ENCODE measurements around the gene PTPRR.

Gene PTPRR, protein sequence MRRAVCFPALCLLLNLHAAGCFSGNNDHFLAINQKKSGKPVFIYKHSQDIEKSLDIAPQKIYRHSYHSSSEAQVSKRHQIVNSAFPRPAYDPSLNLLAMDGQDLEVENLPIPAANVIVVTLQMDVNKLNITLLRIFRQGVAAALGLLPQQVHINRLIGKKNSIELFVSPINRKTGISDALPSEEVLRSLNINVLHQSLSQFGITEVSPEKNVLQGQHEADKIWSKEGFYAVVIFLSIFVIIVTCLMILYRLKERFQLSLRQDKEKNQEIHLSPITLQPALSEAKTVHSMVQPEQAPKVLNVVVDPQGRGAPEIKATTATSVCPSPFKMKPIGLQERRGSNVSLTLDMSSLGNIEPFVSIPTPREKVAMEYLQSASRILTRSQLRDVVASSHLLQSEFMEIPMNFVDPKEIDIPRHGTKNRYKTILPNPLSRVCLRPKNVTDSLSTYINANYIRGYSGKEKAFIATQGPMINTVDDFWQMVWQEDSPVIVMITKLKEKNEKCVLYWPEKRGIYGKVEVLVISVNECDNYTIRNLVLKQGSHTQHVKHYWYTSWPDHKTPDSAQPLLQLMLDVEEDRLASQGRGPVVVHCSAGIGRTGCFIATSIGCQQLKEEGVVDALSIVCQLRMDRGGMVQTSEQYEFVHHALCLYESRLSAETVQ

DNA sequence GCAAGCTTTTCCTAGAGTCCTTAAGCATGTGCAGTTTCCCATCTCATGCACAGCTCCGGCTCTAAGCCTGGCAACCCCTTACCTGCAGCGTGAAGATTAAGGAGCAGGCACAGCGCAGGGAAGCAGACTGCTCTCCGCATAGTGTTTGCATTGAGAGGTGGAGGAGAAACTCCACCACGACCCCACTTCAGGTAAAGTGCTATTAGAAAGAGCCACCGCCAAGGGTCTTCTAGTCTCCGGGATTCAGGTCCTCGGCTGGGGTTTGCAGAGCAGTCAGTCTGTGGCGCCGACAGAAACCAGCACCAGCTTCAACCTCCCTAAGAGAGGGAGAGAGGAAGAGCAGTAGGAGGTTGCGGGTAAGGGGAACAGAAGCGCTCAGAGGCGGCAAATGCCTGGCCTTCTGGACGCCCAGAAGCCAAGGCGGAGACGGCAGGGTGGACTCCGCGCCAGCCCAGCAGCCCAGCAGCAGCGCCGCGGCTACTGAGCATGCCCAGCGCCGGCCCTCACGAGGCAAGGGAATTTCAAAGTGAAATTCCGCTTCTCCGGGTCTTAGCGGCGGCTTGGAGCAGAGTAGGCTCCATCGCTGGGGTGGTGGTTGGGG lies at the start of gene PTPRR:
Gene PTPRR, minus strand, starts transcription at position 488 of the 601 bp plus-strand sequence. Its CDS starts 348 bp downstream, at position 140.
- DNase-seq (ENCODE audit: low spot score): peak; percentile 23

DNA sequence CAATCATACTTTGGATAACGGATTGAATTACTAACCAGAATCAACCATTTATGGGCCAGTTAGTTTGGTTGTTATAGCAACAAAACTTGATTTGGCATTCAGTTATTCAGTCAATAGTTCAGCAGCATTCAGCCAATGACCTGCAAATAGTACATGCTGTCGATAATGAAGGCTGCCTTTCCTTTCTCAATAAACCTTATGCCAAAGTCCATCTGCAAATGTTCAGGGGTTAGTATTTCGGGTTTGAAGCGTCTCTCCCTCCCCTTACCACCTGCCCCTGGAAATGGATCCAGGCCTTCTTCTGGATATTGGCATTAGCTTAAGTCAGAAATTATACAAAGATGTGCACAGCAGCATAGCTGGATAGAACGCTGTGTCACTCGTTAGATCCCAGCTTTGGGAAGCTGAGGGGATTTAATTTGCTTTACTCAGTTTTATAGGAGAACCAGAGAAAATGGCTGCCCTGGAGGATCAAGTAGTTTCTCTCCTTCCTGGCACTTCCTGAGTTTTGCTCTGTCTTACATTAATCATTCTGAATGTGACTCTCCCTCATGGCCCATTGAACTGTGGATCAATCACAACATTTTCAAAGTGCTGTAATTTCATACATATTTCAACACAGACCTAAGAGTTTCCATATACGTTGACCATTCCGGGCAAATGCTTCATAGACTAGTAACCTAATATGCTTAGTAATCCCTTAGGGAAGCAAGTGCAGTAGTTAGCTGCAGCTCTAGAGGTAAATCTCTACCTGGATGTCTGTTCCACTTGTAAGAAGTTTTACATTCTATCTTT lies 46.7 kb upstream of the PTPRR start:
- no peak for DNase-seq (ENCODE audit: low spot score)

DNA sequence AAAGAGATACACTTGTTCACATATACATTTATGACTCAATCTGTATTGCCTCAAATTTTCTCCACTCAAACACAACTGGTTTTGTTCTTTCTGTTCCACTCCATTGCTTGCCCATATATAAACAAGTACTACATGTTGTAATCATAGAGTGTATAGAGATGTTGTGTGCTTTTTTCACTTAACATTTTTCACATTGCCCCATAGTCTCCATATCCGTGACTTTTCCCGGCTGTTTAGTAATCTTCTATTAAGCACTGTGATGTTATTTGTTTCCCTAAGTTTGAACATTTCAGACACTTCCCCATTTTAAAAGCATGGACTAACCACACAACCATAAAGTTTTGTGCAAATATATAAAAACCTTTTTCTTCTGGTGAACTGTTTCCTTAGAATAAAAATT lies 45.5 kb upstream of the PTPRR start:
- no peak for DNase-seq (ENCODE audit: low spot score)

DNA sequence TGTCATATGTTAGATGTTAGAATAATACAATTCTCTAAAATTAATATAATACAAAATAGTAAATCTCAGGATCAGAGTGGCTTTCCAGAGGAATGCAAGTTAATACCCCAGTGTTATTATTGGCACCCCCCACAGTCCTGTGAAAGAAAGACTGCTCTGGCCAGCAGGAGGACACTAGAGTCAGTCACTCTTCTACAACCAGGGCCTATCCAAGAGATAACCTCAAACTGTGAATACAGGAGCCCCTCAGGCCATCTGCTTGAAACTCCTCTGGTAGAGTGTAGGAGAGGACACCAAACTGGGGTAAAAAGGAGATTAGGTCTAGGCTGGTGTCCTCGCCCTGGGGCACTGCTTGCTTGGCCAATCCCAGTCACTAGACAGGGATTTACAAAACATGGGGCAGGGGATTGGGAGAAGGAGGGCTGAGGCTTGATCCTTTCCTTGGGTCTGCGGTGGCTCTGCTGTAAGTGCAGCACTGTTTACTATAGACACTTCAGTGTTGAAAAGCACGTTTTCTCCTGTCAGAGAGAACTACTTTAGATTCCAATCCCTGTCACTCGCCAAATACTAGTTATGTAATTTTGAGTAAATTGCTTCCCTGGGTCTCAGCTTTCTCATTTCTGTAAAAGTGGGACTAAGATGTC lies 44.5 kb upstream of the PTPRR start:
- no peak for DNase-seq (ENCODE audit: low spot score)

DNA sequence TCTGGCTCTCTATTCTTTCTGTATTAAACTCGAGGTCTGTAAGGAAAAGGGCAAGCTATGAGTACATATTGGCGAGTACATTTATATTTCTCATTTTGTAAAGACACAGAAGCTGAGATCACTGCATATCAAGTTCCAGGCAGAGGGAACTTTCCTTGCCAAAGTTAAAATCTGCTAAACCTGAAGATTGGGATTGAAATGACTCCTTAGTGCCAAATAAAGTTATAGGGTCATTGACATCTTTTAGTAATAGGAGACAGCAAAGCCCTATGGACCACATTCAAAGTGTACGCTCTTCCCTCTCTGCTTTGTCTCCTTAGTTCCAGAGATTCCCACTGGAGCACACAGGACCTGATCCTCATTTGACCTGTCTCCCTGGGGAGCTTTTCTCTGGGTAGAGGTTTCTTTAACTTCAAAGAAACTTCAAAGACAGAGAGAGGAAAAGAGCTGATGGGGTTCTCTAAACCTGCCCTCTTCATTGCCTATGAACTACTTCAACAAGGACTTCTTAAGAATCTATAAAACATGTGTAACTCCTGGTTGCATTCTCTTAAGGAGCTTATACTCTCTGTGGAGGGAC lies 42.6 kb upstream of the PTPRR start:
- DNase-seq (ENCODE audit: low spot score): no peak

DNA sequence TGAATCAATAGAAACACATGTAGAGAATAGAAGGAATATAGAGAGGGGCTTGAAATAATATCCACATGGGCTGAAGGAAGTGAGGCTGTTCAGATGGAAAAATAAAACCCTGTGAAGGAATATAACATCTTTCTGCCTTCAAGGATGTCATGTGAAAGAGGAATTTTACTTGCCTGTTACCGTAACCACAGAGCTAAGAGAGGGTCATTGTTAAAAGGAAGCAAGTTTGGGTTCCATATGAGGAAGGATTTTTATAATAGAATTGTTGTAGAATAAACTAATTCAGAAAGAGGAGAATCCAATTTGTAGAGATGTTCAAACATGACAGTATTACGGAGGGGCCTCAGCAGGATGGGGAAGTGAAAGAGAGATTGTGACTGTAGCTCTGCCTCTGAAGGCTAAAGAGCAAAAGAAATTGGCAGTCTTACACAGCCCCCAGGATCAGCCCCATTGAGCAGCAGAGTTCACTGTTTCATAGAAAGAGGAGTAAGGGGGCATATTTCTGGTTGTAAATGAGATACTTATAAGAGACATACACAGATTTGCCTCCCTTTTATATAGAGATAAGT lies 41.8 kb upstream of the PTPRR start:
- DNase-seq (ENCODE audit: low spot score): no peak

DNA sequence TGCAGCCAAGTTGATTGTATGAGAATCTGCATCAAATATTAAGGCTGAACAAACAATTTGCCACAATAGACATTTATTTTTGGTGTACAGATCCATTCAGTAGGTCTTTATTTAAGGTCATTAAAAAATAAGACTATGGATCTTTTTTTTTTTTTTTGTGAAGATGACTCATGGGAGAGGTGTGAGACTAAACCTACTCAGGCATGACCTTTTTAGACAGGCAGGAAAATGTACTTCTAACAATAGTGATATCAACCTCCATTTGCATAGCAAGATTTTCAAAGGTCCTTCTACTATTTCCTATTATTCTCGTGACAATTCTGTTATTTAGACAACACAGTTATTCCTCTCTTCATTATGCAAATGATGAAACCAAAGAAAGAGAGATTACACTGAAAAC lies 39.9 kb upstream of the PTPRR start:
- DNase-seq (ENCODE audit: low spot score): no peak

DNA sequence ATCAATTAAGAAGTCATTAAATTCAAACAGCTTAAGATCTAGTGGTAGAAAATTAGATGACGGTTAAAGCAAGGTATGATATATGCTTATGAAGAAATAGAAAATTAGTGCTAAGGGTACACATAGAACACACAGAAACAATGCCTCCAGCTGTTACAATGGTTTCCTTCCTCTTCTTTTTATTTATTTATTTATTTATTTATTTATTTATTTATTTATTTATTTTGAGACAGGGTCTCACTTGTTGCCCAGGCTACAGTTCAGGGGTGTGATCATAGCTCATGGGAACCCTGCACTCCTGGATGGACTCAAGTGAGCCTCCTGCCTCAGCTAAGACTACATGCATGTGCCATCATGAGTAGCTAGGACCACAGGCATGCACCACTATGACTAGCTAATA lies 34.9 kb upstream of the PTPRR start:
- DNase-seq (ENCODE audit: low spot score): no peak

DNA sequence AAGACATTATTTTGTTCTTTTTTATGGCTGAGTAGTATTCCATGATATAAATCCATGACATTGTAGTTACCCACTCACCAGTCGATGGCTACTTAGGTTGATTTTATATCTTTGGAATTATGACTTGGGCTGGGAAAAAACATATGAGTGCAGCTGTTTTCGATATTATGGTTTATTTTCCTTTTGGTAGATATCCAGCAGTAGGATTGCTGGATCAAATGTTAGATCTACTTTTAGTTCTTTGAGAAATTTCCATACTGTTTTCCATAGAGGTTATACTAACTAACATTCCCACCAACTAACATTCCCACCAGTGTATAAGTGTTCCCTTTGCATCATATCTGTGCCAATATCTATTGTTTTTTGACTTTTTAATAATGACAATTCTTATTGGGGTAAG lies 29.9 kb upstream of the PTPRR start:
- DNase-seq (ENCODE audit: low spot score): no peak

DNA sequence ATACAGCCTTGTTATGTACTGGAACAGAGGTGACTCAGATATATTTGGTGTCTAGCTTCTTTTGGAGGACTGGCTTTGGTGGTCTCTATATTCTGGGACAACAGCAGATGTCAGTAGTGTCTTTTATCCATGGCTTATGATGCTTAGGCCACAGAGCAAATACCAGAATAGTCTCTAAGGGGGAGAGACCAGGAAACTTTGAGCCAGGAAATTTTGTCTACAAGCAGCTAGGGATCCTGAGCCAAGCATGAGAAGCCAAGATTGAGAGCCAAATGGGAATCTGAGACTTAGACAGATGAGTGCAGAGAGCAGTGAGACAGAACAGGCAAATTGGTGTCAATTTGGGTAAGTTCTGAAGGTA lies 28.4 kb upstream of the PTPRR start:
- DNase-seq (ENCODE audit: low spot score): no peak

DNA sequence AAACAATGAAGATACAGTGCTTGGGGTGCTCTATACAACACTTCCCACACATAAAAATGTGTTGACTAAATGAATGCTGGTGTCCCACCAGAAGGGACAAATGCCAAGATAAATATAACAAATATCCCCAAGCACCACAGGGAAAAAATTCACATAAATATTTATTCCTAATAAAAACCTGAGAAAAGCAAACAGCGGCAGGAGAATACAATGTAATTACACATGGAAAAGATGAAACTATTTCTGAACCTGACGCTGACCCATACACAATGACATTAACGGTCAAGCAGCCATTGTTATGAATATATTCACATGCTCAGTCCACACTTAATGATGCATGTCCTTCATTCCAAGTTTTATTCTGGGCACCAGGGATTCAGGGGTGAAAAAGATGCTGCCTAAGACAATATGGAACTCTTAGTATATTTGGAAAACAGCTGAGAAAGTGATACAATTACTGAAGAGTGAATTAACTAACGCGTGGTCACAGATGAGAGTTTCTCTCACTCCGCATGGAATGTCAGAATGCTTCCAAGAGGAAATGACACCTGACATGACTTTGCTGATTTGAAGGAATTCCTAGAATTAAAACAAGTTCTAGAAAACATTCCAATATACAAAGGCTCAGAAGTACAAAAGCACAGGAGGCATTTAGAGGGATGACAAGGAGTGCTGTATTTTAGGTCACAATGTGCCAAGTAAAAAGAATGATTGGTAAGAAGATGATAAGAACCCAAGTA lies 27.9 kb upstream of the PTPRR start:
- DNase-seq (ENCODE audit: low spot score): no peak

DNA sequence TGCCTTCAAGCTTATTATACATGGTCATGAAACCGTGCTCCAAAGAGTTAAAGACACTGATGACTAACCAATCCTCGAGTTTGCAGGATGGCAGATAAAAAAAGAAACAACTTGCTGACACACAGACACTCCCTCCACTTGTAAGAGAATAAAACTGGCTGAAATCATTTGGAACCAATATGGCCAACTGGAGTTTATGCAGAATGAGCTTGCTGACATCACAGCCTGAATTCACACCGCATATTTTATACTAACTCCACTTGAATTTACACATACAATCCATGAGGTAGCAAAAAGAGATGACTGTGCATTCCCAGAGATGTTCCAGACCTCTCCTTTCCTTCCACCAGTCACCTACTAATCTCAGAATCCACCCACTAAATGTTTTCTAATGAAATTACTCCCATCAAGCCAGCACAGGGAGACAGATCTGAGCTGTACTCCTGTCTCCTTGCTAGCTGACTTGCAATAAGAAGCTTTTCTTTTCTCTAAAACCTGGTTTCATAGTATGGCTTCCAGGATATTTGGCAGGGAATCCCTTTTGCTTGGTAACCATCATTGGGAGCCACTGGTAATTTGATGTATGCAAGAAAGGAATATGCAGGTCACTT lies 15.8 kb upstream of the PTPRR start:
- DNase-seq (ENCODE audit: low spot score): no peak

DNA sequence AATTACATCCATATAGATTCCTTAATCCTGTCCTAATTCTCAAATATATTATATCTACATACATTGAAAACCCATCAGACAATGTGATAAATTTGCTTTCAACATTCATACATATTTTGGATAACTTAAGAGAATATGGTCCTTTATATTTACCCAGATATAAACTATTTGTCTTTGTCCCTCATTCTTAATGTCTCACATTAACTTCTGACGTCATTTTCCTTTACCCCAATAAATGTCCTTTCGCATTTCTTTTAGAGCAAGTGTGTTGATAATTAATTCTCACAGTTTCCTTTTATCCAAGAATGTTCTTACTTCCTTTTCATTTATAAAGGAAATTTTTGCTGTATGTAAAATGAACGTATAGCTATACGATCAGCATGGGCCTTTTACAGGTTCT lies 12.6 kb upstream of the PTPRR start:
- DNase-seq (ENCODE audit: low spot score): no peak

DNA sequence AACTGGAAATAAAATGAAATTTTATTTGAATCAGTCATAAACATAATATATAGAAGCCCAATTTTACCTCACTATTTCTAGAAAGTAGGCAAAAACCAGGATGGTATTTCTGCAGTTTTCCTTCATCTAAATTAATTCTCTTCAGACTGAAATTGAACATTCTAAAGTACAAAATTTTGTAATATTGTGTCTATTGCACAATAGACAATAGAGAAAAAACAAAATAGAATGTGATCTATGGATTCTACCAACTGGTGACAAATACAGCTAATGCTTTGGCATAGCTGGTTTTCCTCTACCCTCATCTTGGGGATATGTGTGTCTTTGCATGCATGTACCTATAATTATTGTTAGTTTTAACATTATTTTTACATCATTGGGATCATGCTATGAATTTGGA lies 8.5 kb upstream of the PTPRR start:
- no peak for DNase-seq (ENCODE audit: low spot score)

DNA sequence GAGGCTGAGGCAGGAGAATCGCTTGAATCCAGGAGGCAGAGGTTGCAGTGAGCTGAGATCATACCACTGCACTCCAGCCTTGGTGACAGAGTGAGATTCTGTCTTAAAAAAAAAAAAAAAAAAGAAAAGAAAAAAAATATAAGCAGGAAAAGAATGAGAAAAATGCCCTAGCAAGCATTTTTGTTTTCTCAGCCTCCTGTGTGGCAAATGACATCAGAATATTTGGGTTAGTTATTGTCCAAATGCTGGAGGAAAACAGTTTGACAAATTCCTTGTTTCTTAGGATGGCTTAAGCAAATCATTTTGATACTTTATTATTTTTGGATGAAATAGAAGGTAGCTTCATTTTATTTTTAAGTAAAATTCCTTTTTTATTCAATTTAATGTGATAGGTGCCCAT lies 7.5 kb upstream of the PTPRR start:
- DNase-seq (ENCODE audit: low spot score): no peak

DNA sequence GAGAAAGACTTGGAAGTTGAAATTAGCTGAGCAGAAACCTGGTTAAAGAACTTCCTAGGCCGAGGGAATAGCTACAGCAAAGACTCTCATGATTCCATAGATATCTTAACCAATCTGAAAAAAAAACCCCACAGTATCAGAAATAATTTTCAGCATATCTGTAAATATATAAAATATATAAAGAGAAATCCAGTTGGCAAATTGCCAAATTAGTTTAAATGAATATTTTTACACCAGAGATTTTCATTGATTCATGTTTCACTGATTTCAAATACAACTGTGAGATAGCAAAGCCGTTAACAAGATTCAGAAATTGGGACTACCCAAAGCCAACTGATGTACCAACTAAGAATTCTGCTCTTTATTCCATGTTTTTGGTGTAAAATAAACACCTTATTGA lies 6.8 kb upstream of the PTPRR start:
- DNase-seq (ENCODE audit: low spot score): no peak

DNA sequence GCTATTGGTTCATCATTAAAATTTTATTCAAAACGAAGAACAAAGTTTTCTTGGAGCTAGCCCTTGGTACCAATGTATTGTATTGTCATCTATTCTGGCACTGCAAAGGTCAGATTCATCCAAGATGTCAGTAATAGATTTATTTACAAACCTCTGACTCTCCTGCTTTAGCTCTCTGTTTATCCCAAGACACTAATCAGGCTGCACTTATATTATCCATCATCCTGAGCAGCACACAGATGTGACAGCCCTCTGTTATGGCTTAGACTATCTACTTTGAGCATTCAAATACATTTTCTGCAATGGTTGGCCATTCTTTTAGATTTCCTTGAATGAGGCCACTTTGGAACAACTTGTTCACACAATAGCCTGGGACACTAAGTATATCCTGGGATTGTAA lies 5.0 kb upstream of the PTPRR start:
- DNase-seq (ENCODE audit: low spot score): no peak

DNA sequence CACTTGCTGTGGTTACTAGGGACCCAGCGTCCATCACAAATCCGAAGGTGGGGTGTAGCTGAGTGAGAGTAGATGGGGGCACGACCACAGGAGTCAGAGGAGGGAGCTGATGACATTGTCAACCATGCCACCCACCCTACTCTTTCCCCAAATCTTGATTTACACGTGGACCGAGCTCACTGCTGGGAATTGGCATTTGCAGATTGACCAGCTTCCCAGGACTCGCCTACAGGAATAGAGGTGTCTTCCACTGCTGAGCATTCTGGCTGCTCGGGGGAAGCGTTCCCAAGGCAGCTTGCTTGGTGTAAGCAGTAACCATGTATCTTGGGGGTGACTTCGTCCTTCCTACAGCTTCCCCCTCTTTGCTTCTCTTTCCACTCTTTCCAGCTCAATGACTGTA lies 353 bp upstream of the PTPRR start:
- DNase-seq (ENCODE audit: low spot score): peak; percentile 8

DNA sequence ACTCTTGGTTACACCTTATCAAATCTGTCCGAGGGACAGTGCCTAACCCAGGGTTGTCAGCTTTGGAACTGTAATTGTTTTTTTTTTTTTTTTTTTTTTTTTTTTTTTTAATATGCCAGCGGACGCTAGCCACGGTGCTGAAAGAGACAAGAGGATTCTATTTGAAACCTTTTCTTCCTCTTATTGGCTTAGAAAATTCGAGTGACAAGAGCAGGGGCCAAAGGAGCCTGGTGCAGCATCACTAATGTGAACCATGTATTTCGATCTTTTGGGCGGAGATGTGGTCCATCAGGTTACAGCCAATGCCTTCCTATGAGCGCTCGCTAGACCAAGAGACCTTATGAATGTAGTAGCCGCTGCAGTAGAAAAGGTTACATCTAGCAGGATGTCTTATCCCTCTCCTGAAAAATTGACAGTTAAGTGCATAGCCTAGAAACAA lies 922 bp downstream of the PTPRR start:
- peak; percentile 56 for DNase-seq (ENCODE audit: low spot score)

DNA sequence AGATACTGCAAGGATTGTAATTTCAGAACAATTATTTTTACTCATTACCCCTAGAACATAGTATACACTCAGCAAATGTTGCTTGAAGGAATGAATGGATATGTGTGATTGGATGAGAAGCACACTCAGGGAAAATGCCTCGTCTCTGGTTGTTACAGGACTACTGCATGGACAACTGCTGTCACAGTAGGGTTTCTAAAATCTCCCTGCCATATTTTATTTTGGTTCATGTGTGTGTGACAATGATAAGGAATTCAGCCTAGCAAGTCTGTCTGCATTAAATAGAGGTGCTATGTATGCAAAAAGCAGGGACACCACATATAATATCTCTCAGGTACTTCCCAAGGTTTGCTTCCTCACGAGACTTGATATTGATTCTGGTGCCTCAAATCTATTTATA lies 1.4 kb downstream of the PTPRR start:
- DNase-seq (ENCODE audit: low spot score): peak; percentile 17
